GM21717 (cell line): Measurements from ENCODE around the gene PRAC2.
"Not testable (repeated sequence)": the region's sequence is repeated elsewhere in the genome, so short reads cannot be mapped to it uniquely, and the experiment has no call there.

Experiments
- ATAC-seq: cut with Tn5 transposase; IDR thresholded peaks from one replicate; pipeline ENCODE4 v1.9.1; 2021; ENCODE audit warnings: mild to moderate bottlenecking, moderate library complexity; ENCODE audit not compliant: unreplicated experiment

PRAC2 gene

GRCh38 chr17:48722915-48723422 lies at the start of gene PRAC2:
Gene PRAC2 (plus strand): TSS chr17:48723185. CDS start chr17:48724411, 1,226 bp downstream.
- no peak for ATAC-seq

- ATAC-seq: no peak
Observed at GRCh38 chr17:48676963-48677558, 45.9 kb upstream of the PRAC2 start.

- ATAC-seq: no peak
Observed at GRCh38 chr17:48678141-48678971, 44.6 kb upstream of the PRAC2 start.

DNA sequence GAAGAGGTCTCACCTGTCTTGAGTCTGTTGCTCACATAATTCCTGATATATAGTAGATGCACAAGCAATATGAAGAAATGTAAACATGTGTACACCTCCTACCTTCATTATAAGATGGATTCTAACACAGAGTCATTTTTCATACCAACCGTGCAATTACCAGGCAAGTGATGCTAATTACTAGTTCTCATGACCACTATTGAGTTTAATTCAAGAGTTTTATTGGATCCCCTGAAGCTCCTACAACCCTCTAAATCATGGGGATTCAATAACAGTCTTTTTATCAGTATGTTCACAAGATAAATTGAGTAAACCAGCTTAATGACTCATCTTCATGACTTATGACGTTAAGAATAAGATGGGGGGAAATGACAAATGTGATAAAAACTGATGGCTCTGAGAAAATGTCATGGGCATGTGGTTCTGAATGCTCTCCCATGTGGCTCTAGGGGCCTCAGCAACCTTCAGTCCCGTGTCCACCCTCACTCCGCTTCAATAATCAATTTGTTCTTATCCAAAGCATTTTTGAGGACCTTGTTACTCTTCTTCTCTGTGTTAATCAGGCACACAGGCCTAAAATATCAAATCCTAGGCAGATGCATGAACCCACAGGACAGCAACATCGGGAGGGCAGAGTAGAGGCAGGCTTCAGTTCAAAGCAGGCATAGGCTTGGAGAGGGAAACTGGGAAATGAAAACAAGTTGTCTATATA lies 43.4 kb upstream of the PRAC2 start:
- ATAC-seq: no peak

DNA sequence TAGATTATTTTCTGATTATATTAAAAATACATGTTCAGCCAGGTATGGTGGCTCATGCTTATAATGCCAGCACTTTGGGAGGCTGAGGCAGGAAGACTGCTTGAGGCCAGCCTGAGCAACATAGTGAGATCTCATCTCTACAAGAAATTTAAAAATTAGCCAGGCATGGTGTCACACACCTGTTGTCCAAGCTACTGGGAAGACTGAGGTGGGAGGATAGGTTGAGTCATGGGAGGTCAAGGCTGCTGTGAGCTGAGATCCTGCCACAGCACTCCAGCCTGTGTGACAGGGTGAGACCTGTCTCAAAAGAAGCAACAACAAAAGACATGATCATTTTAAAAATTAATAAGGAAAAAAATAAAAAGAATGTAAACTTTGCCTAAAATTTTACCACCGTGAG lies 41.4 kb upstream of the PRAC2 start:
- no peak for ATAC-seq

DNA sequence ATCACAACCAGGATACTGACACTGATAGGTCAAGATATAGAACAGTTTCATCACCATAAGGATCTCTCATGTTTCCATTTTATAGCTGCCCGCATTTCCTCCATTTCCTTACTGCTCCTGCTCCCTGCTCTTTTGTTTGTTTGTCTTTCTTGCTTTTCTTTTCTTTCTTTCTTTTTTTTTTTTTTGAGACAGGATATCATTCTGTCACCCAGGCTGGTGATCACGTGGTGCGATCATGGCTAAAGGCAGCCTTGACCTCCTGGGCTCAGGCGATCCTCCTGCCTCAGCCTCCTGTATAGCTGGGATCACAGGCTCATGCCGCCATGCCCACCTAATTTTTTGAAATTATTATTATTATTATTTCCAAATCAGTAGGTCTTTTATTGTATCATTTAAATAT lies 32.3 kb upstream of the PRAC2 start:
- ATAC-seq: no peak

DNA sequence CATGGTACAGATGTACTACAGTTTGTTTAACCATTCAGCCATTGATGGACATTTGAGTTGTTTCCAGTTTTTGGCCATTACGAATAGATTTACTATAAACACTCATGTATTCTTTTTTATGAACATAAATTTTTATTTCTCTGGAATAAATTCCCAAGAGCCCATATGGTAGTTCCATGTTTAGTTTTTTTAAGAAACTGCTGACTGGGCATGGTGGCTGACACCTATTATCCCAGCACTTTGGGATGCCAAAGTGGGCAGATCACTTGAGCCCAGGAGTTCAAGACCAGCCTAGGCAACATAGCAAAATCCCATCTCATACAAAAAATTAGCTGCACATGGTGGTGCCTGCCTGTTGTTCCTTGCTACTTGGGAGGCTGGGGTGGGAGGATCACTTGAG lies 30.9 kb upstream of the PRAC2 start:
- ATAC-seq: no peak

DNA sequence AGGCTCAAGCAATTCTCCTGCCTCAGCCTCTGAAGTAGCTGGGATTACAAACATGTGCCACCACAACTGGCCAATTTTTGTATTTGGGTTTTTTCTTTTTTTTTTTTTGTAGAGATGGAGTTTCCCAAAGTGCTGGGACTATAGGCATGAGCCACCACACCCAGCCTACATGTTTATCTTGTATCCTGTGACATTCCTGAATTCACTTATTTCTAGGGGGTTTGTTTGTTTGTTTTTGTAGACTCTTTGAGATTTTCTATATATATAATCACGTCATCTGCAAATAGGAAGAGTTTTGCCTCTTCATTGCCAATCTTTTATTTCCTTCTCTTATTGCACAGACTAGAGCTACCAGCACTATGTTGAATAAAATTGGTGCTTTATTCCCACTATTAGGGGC lies 29.8 kb upstream of the PRAC2 start:
- no peak for ATAC-seq

DNA sequence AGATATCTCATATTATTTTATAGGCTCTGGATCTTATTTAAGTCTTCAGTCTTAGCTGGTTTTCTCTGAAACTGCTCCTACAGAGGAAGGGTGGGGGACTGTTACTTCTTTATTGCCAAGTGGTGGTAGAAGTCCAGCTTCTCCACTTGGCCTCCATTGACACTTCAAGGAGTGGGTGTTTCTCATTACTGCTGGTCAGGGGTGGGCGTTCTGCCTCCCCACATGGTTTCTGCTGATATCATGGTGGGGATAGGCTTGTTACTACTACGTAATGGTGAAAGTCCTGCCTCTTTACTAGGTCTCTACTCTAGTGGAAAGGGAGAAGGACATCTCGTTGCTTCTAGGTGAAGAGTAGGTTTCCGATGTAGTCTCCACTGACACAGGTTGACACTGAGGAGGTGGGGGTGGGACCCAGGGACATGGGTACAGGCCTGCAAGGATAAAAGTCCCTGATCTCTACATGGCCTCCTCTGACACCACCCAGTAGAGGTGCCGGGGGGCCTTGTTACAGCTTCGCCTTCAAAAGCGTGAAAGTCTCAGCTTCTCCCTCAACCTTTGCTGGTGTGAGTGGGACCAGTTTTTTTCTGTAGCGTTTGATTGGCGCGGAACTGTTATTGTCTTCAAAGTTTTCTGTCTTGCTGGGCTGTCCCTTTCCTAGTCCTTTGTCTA lies 21.0 kb upstream of the PRAC2 start:
- no peak for ATAC-seq

DNA sequence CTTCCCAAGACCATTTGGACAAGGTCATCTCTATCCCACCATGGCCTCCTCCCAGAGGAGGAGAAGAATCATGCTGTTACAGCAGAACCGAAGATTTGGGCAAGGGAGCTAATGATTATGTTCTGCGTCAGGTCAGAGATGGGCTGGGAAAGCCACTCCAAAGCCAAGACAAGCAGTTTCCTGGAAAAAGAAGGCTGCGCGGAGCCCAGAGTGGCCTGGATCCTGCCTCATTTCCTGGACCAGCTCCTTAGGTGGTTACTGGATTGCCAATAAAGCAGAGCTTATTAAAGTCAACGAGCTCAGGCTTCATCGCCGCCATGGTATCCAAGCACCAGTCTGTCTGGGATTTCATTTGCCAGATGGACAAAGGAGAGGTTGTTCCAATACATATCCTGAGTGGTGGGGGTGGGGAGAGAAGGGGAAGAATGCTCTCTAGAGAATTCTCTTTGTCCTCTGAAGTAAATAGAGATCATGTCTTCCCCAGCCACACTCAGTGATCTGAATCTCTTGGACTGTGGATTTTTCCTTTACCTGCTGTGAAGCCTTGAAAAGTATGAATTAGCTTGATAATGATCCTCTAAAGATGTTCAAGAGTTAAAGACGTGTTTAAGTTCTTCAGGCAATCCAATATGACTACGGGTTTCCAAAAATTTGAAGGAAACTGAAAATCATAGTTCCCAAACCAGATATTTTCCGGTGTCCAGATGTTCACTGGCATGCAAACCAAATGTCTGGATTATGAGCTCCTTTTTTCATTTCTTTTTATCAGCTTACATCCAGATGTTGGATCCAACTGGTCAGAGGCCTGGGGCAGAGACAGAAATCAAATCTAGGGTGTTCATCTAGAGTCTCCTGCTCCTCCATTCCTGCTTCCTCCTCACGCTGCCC lies 18.4 kb upstream of the PRAC2 start:
- no peak for ATAC-seq

DNA sequence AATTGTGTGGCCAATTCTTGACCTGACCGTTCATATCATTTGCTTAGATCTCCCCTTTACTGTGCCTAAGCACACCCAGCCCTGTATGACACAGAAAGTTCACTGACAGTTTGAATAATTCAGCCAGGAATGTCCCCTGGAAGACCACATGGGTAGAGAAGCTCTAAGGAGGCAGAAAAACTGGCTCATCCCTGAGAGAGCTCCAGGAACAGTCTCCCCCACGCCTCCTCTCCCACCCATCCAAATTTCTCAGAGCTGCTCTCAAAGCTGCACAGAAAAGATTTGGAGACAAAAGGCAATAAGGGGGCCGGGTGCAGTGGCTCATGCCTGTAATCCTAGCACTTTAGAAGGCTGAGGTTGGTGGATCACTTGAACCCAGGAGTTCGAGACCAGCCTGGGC lies 11.9 kb upstream of the PRAC2 start:
- ATAC-seq: no peak

GRCh38 chr17:48715496-48716399 lies 7.2 kb upstream of the PRAC2 start:
- ATAC-seq: no peak

DNA sequence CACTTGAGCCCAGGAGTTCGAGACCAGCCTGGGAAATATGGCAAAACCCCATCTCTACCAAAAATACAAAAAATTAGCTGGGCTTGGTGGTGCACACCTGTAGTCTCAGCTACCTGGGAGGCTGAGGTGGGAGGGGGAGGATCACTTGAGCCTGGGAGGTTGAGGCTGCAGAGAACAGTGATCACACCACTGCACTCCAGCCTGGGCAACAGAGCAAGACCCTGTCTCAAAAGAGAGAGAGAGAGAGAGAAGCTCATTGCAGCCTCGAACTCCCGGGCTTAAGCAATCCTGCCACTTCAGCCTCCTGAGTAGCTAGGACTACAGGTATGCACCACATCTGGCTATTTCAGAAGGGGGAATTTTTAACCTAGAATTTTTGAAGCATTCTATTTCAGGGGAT lies 6.4 kb upstream of the PRAC2 start:
- not testable (repeated sequence) for ATAC-seq

DNA sequence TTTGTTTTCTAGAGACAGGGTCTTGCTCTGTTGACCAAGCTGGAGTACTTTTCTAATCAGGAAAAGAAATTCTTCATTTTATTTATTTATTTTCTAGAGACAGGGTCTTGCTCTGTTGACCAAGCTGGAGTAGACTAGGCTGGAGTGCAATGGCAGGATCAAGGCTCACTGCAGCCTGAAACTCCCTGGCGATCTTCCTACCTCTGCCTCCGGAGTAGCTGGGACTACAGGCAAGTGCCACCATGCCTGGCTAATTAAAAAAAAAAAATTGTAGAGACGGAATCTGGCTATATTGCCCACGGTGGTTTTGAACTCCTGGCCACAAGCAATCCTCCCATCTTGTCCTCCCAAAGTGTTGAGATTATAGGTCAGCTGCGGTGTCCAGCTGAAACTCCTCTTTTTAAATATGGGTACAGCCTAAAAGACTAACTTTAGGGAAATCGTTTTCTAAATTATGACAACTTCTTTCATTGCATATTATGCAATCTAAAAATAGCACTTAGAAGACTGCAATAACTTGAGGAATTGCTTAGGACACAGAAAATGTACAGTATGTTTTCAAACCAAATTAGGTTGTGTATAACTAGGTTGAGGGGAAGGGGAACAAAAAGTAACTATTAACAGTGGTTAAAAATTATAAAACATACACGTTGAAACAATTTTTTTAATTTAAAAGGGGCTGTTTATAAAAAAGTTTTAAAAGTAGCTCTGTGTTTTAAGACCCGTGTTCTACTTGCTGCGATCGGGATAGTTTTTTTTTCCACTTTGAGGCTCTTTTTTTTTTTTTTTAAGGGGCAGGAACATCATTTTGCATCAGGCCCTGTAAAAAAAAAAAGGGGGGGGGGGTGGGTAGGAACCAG lies 5.4 kb upstream of the PRAC2 start:
- ATAC-seq: no peak

DNA sequence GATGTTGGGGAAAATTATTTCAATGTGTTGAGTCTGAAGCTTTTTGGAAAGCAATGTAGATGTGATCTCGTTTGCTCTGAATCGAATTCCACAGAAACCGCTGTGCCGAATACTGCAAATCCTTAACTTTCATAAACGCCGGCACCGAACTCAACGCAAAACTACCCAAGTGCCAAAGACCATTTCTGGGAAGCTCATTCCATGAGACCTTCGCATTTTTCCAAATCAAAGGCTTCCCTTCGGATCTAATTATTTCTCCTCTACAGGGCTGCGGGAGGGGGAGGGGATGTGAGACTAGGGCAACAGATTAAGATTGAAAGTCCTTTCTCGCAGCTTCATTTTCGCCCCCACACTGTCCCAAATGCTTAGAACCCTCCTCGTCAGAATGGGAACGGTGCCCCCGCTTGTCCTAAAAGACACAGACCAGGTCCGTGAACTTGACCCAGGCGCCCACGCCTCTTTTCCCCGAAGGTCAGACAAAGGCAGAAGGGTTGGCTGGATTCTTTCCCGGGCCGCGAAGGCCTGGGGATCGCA lies 4.7 kb upstream of the PRAC2 start:
- no peak for ATAC-seq

- no peak for ATAC-seq
Observed at GRCh38 chr17:48718761-48719641, 4.0 kb upstream of the PRAC2 start.

DNA sequence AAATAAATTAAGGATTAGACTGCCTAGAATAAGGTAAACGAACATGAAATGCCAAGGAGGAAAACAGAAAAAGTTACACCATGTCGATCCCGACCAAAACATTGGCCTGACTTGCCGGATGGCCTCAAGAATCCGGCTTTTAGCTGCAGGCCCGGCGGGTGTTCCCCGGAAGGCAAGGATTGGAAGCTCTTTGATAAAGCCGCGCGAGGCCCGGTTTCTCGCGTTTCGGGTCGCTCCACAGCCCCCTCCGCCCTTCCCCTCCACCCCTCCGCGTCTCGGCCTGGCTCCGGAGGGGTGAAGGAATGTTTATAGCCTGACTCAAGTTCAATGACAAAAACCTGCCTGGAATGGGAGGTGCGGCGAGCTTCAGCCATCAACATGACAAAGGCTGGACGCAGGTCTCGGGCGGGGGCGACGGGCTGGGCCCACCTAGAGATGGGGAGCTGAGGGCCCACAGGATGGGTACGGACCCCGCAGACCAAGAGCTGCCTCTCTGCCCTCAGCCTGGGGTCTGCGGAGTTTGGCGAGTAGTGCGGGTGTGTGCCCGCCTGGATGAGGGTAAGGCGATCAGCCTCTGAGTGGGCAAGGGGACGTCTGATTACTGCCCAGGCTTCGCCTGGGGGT lies 3.2 kb upstream of the PRAC2 start:
- ATAC-seq: no peak
